ENCODE measurements around the gene SYNE2. TPM values are rescaled to one million over a fixed set of nuclear protein-coding genes. Genes with fewer than 3 reads are reported as not detected.

The SYNE2 gene
- total RNA-seq, 1 experiment from 2014 or later = 94.2 TPM

DNA sequence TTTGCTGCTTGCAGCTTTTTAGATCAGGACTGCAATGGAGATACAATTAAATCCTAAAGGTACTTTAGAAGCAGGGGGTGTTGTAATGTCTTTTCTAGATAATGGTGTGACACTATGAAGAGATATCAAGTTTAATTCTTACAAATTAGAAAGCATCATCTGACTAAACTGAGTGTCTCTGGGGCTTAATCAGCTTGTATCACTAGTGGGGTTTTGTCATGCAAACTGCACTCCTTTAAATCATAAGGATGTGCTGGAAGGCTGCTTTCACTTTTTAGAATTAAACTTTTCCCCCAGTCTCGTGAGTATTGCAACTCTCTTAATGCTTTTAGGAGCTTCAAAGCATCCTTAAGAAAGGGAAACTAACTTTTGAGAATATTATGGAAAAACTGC is 222.8 kb downstream of the SYNE2 start:
- Histone ChIP-seq H4K20me1 (ENCODE audit: insufficient read depth) (no peaks in the 10 kb centered on the region), H3F3A (ENCODE audit: insufficient read depth, low read depth) (peaks cover 11% of the 10 kb centered on the region; the same call in 1 of the 2 replicates), H3K27me3 (ENCODE audit: insufficient read depth, low read depth) (no peaks in the 10 kb centered on the region), H3K4me1 (replicated peaks; ENCODE audit: insufficient read depth) (peaks cover 17% of the 10 kb centered on the region), H3K27ac (peak overlapping the region; percentile 44), H2AFZ (no peak overlapping the region), H3K4me3 (no peak overlapping the region), H3K9me3 (ENCODE audit: insufficient read depth, low read depth) (no peaks in the 10 kb centered on the region), H3K79me2 (ENCODE audit: low read depth) (no peaks in the 10 kb centered on the region), H3K9me2 (ENCODE audit: insufficient read depth) (no peaks in the 10 kb centered on the region), H3K36me3 (ENCODE audit: low read depth) (0 out of 2 replicates have a peak, but pooled peaks cover 4% of the 10 kb centered on the region), H3K4me2 (peak overlapping the region; percentile 31)
- BruUV-seq (replicated peaks) = no TSS peak
- DNase-seq = no peak
- POLR2A ChIA-PET (ENCODE audit: unreplicated experiment) = interaction anchor here (0.6 kb wide), 1 partner anchor 1548 kb away, joined by 3 read pairs; no protein-coding TSS in a partner anchor
- intact Hi-C loops (cut with micrococcal nuclease; ENCODE audit: unreplicated experiment) = no loop called here
- CTCF ChIA-PET = interaction anchor here (0.7 kb wide), 1 partner anchor 14 kb away, joined by 9 read pairs; no protein-coding TSS in a partner anchor
- TF ChIP-seq CTCF (conservative IDR thresholded peaks at IDR 0.05) = no peak
- no peak for TF ChIP-seq EZH2 (IDR thresholded peaks at IDR 0.05; ENCODE audit: low read depth)

GRCh38 chr14:64080452-64080851 is 227.6 kb downstream of the SYNE2 start:
- Histone ChIP-seq H2AFZ (no peak overlapping the region), H3K27ac (no peak overlapping the region), H3F3A (ENCODE audit: insufficient read depth, low read depth) (0 out of 2 replicates have a peak, but pooled peaks cover under 1% of the 10 kb centered on the region), H3K79me2 (ENCODE audit: low read depth) (no peaks in the 10 kb centered on the region), H3K9me2 (ENCODE audit: insufficient read depth) (no peaks in the 10 kb centered on the region), H3K4me2 (no peak overlapping the region), H3K27me3 (ENCODE audit: insufficient read depth, low read depth) (no peaks in the 10 kb centered on the region), H3K4me1 (replicated peaks; ENCODE audit: insufficient read depth) (peaks cover 6% of the 10 kb centered on the region), H3K36me3 (ENCODE audit: low read depth) (no peaks in the 10 kb centered on the region), H4K20me1 (ENCODE audit: insufficient read depth) (no peaks in the 10 kb centered on the region), H3K9me3 (ENCODE audit: insufficient read depth, low read depth) (no peaks in the 10 kb centered on the region), H3K4me3 (no peak overlapping the region)
- TF ChIP-seq CTCF (conservative IDR thresholded peaks at IDR 0.05) (no peak), EZH2 (IDR thresholded peaks at IDR 0.05; ENCODE audit: low read depth) (no peak)
- ChIA-PET CTCF (interaction anchor here (0.6 kb wide), 1 partner anchor 973 kb away, joined by 3 read pairs; no protein-coding TSS in a partner anchor), POLR2A (ENCODE audit: unreplicated experiment) (no interaction called here)
- no TSS peak for BruUV-seq (replicated peaks)
- intact Hi-C loops (cut with micrococcal nuclease; ENCODE audit: unreplicated experiment) = no loop called here
- DNase-seq = no peak

- no peaks in the 10 kb centered on the region for H3K27me3 ChIP-seq (ENCODE audit: insufficient read depth, low read depth)
- ChIA-PET CTCF (interaction anchor here (0.6 to 0.9 kb wide), 2 partner anchors 10 to 972 kb away, joined by 3 to 4 read pairs; no protein-coding TSS in a partner anchor), POLR2A (ENCODE audit: unreplicated experiment) (no interaction called here)
- H3F3A ChIP-seq (ENCODE audit: insufficient read depth, low read depth) = no peaks in the 10 kb centered on the region
- no peak for DNase-seq
- H3K9me3 ChIP-seq (ENCODE audit: insufficient read depth, low read depth) = no peaks in the 10 kb centered on the region
- H3K4me1 ChIP-seq (replicated peaks; ENCODE audit: insufficient read depth) = no peaks in the 10 kb centered on the region
- H3K79me2 ChIP-seq (ENCODE audit: low read depth) = no peaks in the 10 kb centered on the region
- H3K36me3 ChIP-seq (ENCODE audit: low read depth) = no peaks in the 10 kb centered on the region
- H2AFZ ChIP-seq = no peak overlapping the region
- no peak overlapping the region for H3K4me2 ChIP-seq
- H4K20me1 ChIP-seq (ENCODE audit: insufficient read depth) = no peaks in the 10 kb centered on the region
- no TSS peak for BruUV-seq (replicated peaks)
- no peaks in the 10 kb centered on the region for H3K9me2 ChIP-seq (ENCODE audit: insufficient read depth)
- intact Hi-C loops (cut with micrococcal nuclease; ENCODE audit: unreplicated experiment) = no loop called here
- H3K27ac ChIP-seq = no peak overlapping the region
- TF ChIP-seq EZH2 (IDR thresholded peaks at IDR 0.05; ENCODE audit: low read depth) (no peak), CTCF (conservative IDR thresholded peaks at IDR 0.05) (no peak)
- H3K4me3 ChIP-seq = no peak overlapping the region
These were observed 228.5 kb downstream of the SYNE2 start for GRCh38 chr14:64081174-64081746.

Data from PC-9 (cell line).